B cell (primary cell): ENCODE measurements around the gene NUMA1. TPM values are rescaled to one million over a fixed set of nuclear protein-coding genes. Genes with fewer than 3 reads are reported as not detected.

ENCODE experiments used
- ATAC-seq: fragments of 200-7000 bp; cut with Tn5 transposase; one replicate; pipeline ENCODE4 v1.10.0; 2021; ENCODE audit warnings: low read depth, mild to moderate bottlenecking, moderate number of reproducible peaks, moderate library complexity
- CTCF ChIA-PET: fragments of 350-600 bp; sonication (Branson Sonifier 250); formaldehyde crosslinking; loops from one replicate; lab custom pipeline; 2021; ENCODE audit warnings: antibody characterized with exemption, inconsistent platforms; lab: Charles Lee
- POLR2A ChIA-PET: fragments of 350-600 bp; sonication (Branson Sonifier 250); formaldehyde crosslinking; loops from one replicate; lab custom pipeline; 2021; ENCODE audit warnings: antibody characterized with exemption; lab: Charles Lee
- DNase-seq: peaks from one replicate; pipeline ENCODE4 v3.0.0; 2013
- H2AFZ ChIP-seq: 2 replicates; pipeline ENCODE4 v1.6.1; 2012; ENCODE audit warnings: mild to moderate bottlenecking, low read depth, low read length; ENCODE audit not compliant: insufficient read depth, poor library complexity, severe bottlenecking
- H3K27ac ChIP-seq, 2 donors: 1 replicate in 1 of 2; 2 replicates in 1 of 2; pipeline ENCODE4 v1.5.1; 2012 to 2013; ENCODE audit warnings: low read length in 2 of 2, mild to moderate bottlenecking in 2 of 2, moderate library complexity in 1 of 2
- H3K27me3 ChIP-seq, 4 experiments: fragments of 200-600 bp in 1 of 4; sonication (generic) in 1 of 4; replicated peaks in 1 of 4; 1 replicate in 2 of 4; 2 replicates in 2 of 4; pipeline versions ENCODE4 v1.6.1 to v1.7.0; 2013 to 2016; ENCODE audit warnings: low read length in 3 of 4, mild to moderate bottlenecking in 2 of 4, mixed read lengths in 1 of 4, moderate library complexity in 1 of 4; ENCODE audit not compliant: insufficient read depth in 4 of 4, control insufficient read depth in 3 of 4; ENCODE audit errors: control extremely low read depth in 1 of 4
- H3K36me3 ChIP-seq, 2 experiments: replicated peaks in 1 of 2; 1 replicate in 1 of 2; 2 replicates in 1 of 2; pipeline versions ENCODE4 v1.6.1 to v1.7.1; 2013; ENCODE audit warnings: low read length in 1 of 2; ENCODE audit not compliant: insufficient read depth in 2 of 2, control insufficient read depth in 1 of 2; ENCODE audit errors: control extremely low read depth in 1 of 2, extremely low read depth in 1 of 2
- H3K4me1 ChIP-seq, 2 donors: fragments of 200-600 bp in 1 of 2; sonication (generic) in 1 of 2; 1 replicate in 1 of 2; 2 replicates in 1 of 2; pipeline versions ENCODE4 v1.5.1 to v1.6.1; 2013 to 2017; ENCODE audit warnings: low read length in 2 of 2; ENCODE audit not compliant: control insufficient read depth in 2 of 2, insufficient read depth in 2 of 2
- H3K4me2 ChIP-seq: replicated peaks from 2 replicates; pipeline ENCODE3; 2012; ENCODE audit warnings: mild to moderate bottlenecking, low read depth, low read length; ENCODE audit not compliant: poor library complexity, severe bottlenecking
- H3K4me3 ChIP-seq, 5 experiments: fragments of 200-600 bp in 1 of 5; sonication (generic) in 1 of 5; 1 replicate in 3 of 5; 2 replicates in 2 of 5; pipeline versions ENCODE4 v1.5.1 to v1.7.0; 2011 to 2016; ENCODE audit warnings: low read length in 4 of 5, mild to moderate bottlenecking in 4 of 5, low read depth in 2 of 5, control low read depth in 1 of 5, moderate library complexity in 1 of 5; ENCODE audit not compliant: insufficient read depth in 1 of 5; ENCODE audit errors: control extremely low read depth in 1 of 5, extremely low read depth in 1 of 5
- H3K79me2 ChIP-seq: fragments of 200-600 bp; sonication (generic); one replicate; pipeline ENCODE4 v1.6.0; 2016; ENCODE audit warnings: low read length; ENCODE audit not compliant: control insufficient read depth, insufficient read depth
- H3K9ac ChIP-seq: fragments of 200-600 bp; sonication (generic); 2 replicates; pipeline ENCODE4 v1.6.1; 2017; ENCODE audit warnings: mild to moderate bottlenecking, low read length, moderate library complexity
- H3K9me3 ChIP-seq, 3 donors: one replicate each; pipeline versions ENCODE4 v1.6.1 to v1.7.1; 2013; ENCODE audit warnings: low read length in 2 of 3; ENCODE audit not compliant: control insufficient read depth in 2 of 3, insufficient read depth in 1 of 3; ENCODE audit errors: control extremely low read depth in 1 of 3
- H4K20me1 ChIP-seq: 2 replicates; pipeline ENCODE4 v1.6.0; 2012; ENCODE audit warnings: mild to moderate bottlenecking, low read length; ENCODE audit not compliant: insufficient read depth, control insufficient read depth, poor library complexity, severe bottlenecking
- H3K27ac Mint-ChIP-seq: one replicate; pipeline ENCODE4 v1.8.0; 2021; ENCODE audit warnings: mixed read lengths
- H3K27me3 Mint-ChIP-seq: one replicate; pipeline ENCODE4 v1.8.0; 2021; ENCODE audit warnings: mixed read lengths
- H3K4me1 Mint-ChIP-seq: one replicate; pipeline ENCODE4 v1.8.0; 2021; ENCODE audit warnings: mixed read lengths
- H3K4me3 Mint-ChIP-seq: one replicate; pipeline ENCODE4 v1.8.0; 2021; ENCODE audit warnings: mixed read lengths
- H3K9me3 Mint-ChIP-seq: one replicate; pipeline ENCODE4 v1.8.0; 2022; ENCODE audit warnings: mixed read lengths; ENCODE audit not compliant: insufficient read depth
- EZH2 ChIP-seq: IDR thresholded peaks from 2 replicates; pipeline ENCODE4 v1.6.1; 2012; ENCODE audit warnings: borderline replicate concordance, low read depth, mild to moderate bottlenecking, moderate library complexity, low read length; ENCODE audit not compliant: insufficient read depth, poor library complexity, severe bottlenecking
- WGBS: methylation state at CpG from one replicate; pipeline ENCODE4 v1.1.5; 2013; ENCODE audit warnings: missing lambda C conversion rate; ENCODE audit not compliant: insufficient coverage; 5-methylcytosine and 5-hydroxymethylcytosine counted together
- intact Hi-C: fragments of 100-400 bp; cut with micrococcal nuclease; formaldehyde crosslinking; loops from one replicate; pipeline ENCODE4 v1.10.0; 2022
- polyA plus RNA-seq: library from polyadenylated mRNA; depleted of rRNA; stranded (reverse); fragments of >200 nt; gene quantifications from 2 replicates; pipeline ENCODE4 v1.2.3, GENCODE V29; 2012
- total RNA-seq, 2 donors: library from RNA; stranded (reverse); fragments of 120-200 nt in 1 of 2; gene quantifications; 1 replicate in 1 of 2; 2 replicates in 1 of 2; pipeline versions ENCODE4 v1.2.3 to v1.2.4, GENCODE V29; 2013 to 2022
- TF ChIP-seq, protein P1 (sequence below): fragments of 200-600 bp; IDR thresholded peaks from one replicate; pipeline ENCODE4 v1.8.0; 2022; ENCODE audit warnings: antibody characterized with exemption, mild to moderate bottlenecking

NUMA1 gene
- total and polyA plus RNA-seq, 2 donors (not counting 1 experiment from before 2014, with no cell fraction given) = 186 to 300 TPM

DNA sequence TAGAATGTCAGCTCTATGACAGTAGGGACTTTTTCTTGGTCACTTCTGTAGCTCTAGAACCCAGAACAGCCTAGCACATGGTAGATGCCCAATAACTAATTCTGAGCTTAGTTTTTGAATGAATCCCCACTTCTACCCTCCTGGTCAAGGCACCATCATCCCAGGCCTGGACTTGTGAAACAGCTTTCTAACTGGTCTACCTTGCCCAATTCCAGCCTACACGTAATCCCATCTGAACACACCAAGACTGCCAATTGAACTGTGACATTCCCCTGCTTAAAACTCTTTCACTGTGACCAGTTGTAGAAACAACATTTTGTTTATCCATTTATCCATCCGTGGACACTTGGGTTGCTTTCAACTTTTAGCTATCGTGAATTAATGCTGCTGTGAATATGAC is 49.0 kb upstream of the NUMA1 start:
- TF ChIP-seq, protein P1, sequence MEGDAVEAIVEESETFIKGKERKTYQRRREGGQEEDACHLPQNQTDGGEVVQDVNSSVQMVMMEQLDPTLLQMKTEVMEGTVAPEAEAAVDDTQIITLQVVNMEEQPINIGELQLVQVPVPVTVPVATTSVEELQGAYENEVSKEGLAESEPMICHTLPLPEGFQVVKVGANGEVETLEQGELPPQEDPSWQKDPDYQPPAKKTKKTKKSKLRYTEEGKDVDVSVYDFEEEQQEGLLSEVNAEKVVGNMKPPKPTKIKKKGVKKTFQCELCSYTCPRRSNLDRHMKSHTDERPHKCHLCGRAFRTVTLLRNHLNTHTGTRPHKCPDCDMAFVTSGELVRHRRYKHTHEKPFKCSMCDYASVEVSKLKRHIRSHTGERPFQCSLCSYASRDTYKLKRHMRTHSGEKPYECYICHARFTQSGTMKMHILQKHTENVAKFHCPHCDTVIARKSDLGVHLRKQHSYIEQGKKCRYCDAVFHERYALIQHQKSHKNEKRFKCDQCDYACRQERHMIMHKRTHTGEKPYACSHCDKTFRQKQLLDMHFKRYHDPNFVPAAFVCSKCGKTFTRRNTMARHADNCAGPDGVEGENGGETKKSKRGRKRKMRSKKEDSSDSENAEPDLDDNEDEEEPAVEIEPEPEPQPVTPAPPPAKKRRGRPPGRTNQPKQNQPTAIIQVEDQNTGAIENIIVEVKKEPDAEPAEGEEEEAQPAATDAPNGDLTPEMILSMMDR = no peak
- H3K9ac ChIP-seq = no peak overlapping the region
- no peaks in the 10 kb centered on the region for H3K4me1 ChIP-seq
- H3K27ac ChIP-seq = no peak overlapping the region
- ChIA-PET POLR2A (interaction anchor here (0.5 kb wide), 1 partner anchor 677 kb away, joined by 6 read pairs; the partner anchor contains the start of gene NADSYN1), CTCF (no interaction called here)
- no peaks in the 10 kb centered on the region for H3K36me3 ChIP-seq
- intact Hi-C loops = no loop called here
- H3K4me3 ChIP-seq = no peak overlapping the region
- H3K4me3 Mint-ChIP-seq = no peak overlapping the region
- ATAC-seq = no peak
- no peaks in the 10 kb centered on the region for H3K79me2 ChIP-seq
- peaks cover 33% of the 10 kb centered on the region for H3K27me3 Mint-ChIP-seq
- no peaks in the 10 kb centered on the region for H4K20me1 ChIP-seq
- H3K9me3 ChIP-seq = peaks cover 5 to 16% (median 9%) of the 10 kb centered on the region in 3 donors
- H3K4me2 ChIP-seq = no peak overlapping the region
- DNase-seq = no peak
- H3K4me1 Mint-ChIP-seq = no peaks in the 10 kb centered on the region
- H3K9me3 Mint-ChIP-seq = peaks cover 13% of the 10 kb centered on the region
- WGBS = 92% methylated on average over 1 of the region's 3 CpGs
- no peak overlapping the region for H2AFZ ChIP-seq
- no peak overlapping the region for H3K27ac Mint-ChIP-seq
- peaks cover 0 to 11% (median 5%) of the 10 kb centered on the region in 4 experiments for H3K27me3 ChIP-seq

DNA sequence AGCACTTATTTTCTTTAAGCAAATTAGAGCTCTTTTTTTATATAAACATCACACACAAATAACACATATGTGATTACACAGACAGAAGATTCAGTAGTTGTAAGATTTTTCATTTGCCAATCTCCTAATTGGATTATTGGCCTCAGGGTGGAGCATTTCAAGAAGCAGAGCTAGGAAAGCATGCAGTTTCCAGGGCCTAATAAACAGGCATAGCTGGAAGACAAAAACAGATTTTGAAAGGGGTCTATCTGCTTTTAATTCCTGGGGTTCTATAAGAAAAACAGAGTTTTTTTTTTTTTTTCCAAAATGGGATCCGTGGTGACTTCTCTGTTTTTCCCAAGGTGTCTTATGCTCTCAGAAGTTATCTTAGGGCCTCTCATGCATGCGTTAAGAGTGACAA is 47.6 kb upstream of the NUMA1 start:
- intact Hi-C loops = no loop called here
- Histone ChIP-seq H3K27me3 (peaks cover 0 to 11% (median 5%) of the 10 kb centered on the region in 4 experiments), H2AFZ (no peak overlapping the region), H3K4me1 (no peaks in the 10 kb centered on the region), H3K9ac (no peak overlapping the region), H3K27ac (no peak overlapping the region), H3K79me2 (no peaks in the 10 kb centered on the region), H4K20me1 (no peaks in the 10 kb centered on the region), H3K4me2 (no peak overlapping the region), H3K36me3 (no peaks in the 10 kb centered on the region), H3K9me3 (peaks cover 5 to 16% (median 16%) of the 10 kb centered on the region in 3 donors), H3K4me3 (no peak overlapping the region)
- ChIA-PET CTCF (interaction anchor here (1.4 kb wide), 1 partner anchor 16 kb away, joined by 5 read pairs; no protein-coding TSS in a partner anchor), POLR2A (no interaction called here)
- Mint-ChIP-seq H3K27me3 (peaks cover 41% of the 10 kb centered on the region), H3K4me3 (no peak overlapping the region), H3K27ac (no peak overlapping the region), H3K4me1 (no peaks in the 10 kb centered on the region), H3K9me3 (peaks cover 13% of the 10 kb centered on the region)
- DNase-seq (no peak), ATAC-seq (no peak)
- TF ChIP-seq EZH2 = no peak
- TF ChIP-seq, protein P1 = no peak
- 83% methylated on average over 2 of the region's 2 CpGs for WGBS
